NCI-H1694 (cell line): ENCODE data around the gene INPP5E.

ENCODE experiments used
- DNase-seq: peaks from one replicate; lab custom pipeline; 2025; lab: John Stamatoyannopoulos, UW

The INPP5E gene

GRCh38 chr9:136472640-136473353 is 33.2 kb upstream of the INPP5E start:
- no peak for DNase-seq

- DNase-seq = no peak
Measured at GRCh38 chr9:136471802-136472487, 32.3 kb upstream of the INPP5E start.

GRCh38 chr9:136470792-136471469 is 31.3 kb upstream of the INPP5E start:
- no peak for DNase-seq

- DNase-seq = no peak
Measured at GRCh38 chr9:136470356-136470755, 30.7 kb upstream of the INPP5E start.

- no peak for DNase-seq
Measured at GRCh38 chr9:136467766-136468165, 28.1 kb upstream of the INPP5E start.

GRCh38 chr9:136466155-136466541 is 26.5 kb upstream of the INPP5E start:
- no peak for DNase-seq

GRCh38 chr9:136465500-136466154 is 26.0 kb upstream of the INPP5E start:
- no peak for DNase-seq

GRCh38 chr9:136464241-136464640 is 24.6 kb upstream of the INPP5E start:
- no peak for DNase-seq

GRCh38 chr9:136463578-136463977 is 23.9 kb upstream of the INPP5E start:
- no peak for DNase-seq

- no peak for DNase-seq
Measured at GRCh38 chr9:136462664-136463063, 23.0 kb upstream of the INPP5E start.

GRCh38 chr9:136460772-136461325 is 21.2 kb upstream of the INPP5E start:
- no peak for DNase-seq

- DNase-seq = no peak
Measured at GRCh38 chr9:136459425-136459824, 19.8 kb upstream of the INPP5E start.

- DNase-seq = no peak
Measured at GRCh38 chr9:136457326-136457725, 17.7 kb upstream of the INPP5E start.

- DNase-seq = no peak
Measured at GRCh38 chr9:136456258-136456657, 16.6 kb upstream of the INPP5E start.

- DNase-seq = no peak
Measured at GRCh38 chr9:136455043-136456002, 15.7 kb upstream of the INPP5E start.

- no peak for DNase-seq
Measured at GRCh38 chr9:136454026-136454796, 14.6 kb upstream of the INPP5E start.

- no peak for DNase-seq
Measured at GRCh38 chr9:136453326-136453725, 13.7 kb upstream of the INPP5E start.

- no peak for DNase-seq
Measured at GRCh38 chr9:136451221-136451877, 11.7 kb upstream of the INPP5E start.

GRCh38 chr9:136448655-136449054 is 9.0 kb upstream of the INPP5E start:
- DNase-seq = no peak
